H9 (cell line): ENCODE measurements around the gene SNN. TPM values are rescaled to one million over a fixed set of nuclear protein-coding genes. Genes with fewer than 3 reads are reported as not detected.

Experiments used
- DNase-seq: peaks from one replicate; pipeline ENCODE4 v3.0.0-alpha.2; 2017
- H2AFZ ChIP-seq: one replicate; pipeline ENCODE4 v1.6.1; 2013; ENCODE audit warnings: mild to moderate bottlenecking, low read length, control low read depth, moderate library complexity
- H2AK5ac ChIP-seq: 2 replicates; pipeline ENCODE4 v1.6.1; 2013; ENCODE audit warnings: low read length, control low read depth, mixed read lengths; ENCODE audit not compliant: insufficient read length
- H2BK120ac ChIP-seq: one replicate; pipeline ENCODE4 v1.6.1; 2013; ENCODE audit warnings: low read depth, mild to moderate bottlenecking, low read length, control low read depth, inconsistent platforms; ENCODE audit not compliant: poor library complexity, severe bottlenecking
- H2BK12ac ChIP-seq: 2 replicates; pipeline ENCODE4 v1.6.1; 2013; ENCODE audit warnings: low read length, control low read depth, mixed read lengths, low read depth; ENCODE audit not compliant: insufficient read length
- H2BK15ac ChIP-seq: 2 replicates; pipeline ENCODE4 v1.6.1; 2013; ENCODE audit warnings: low read depth, low read length, control low read depth
- H2BK20ac ChIP-seq: one replicate; pipeline ENCODE4 v1.6.1; 2013; ENCODE audit warnings: low read depth, mild to moderate bottlenecking, low read length, control low read depth, inconsistent platforms; ENCODE audit not compliant: poor library complexity, severe bottlenecking
- H2BK5ac ChIP-seq: 2 replicates; pipeline ENCODE4 v1.6.1; 2013; ENCODE audit warnings: low read length, control low read depth, mixed read lengths; ENCODE audit not compliant: insufficient read length
- H3K14ac ChIP-seq: 2 replicates; pipeline ENCODE4 v1.6.1; 2013; ENCODE audit warnings: low read length, control low read depth; ENCODE audit not compliant: insufficient read depth
- H3K18ac ChIP-seq: 2 replicates; pipeline ENCODE4 v1.6.1; 2013; ENCODE audit warnings: low read depth, mild to moderate bottlenecking, mixed read lengths, low read length, control low read depth; ENCODE audit not compliant: insufficient read length
- H3K23ac ChIP-seq: 2 replicates; pipeline ENCODE4 v1.6.1; 2013; ENCODE audit warnings: low read length, control low read depth, mixed read lengths, low read depth; ENCODE audit not compliant: insufficient read length
- H3K23me2 ChIP-seq: 2 replicates; pipeline ENCODE4 v1.6.1; 2013; ENCODE audit warnings: low read depth, mild to moderate bottlenecking, mixed read lengths, low read length, control low read depth; ENCODE audit not compliant: insufficient read length, poor library complexity, severe bottlenecking
- H3K27ac ChIP-seq: 2 replicates; pipeline ENCODE4 v1.5.1; 2013; ENCODE audit warnings: low read length, control low read depth, mixed read lengths, low read depth; ENCODE audit not compliant: insufficient read length
- H3K27me3 ChIP-seq: 2 replicates; pipeline ENCODE4 v1.6.1; 2013; ENCODE audit warnings: low read length, control low read depth, inconsistent platforms; ENCODE audit not compliant: insufficient read depth
- H3K4ac ChIP-seq: 2 replicates; pipeline ENCODE4 v1.6.1; 2013; ENCODE audit warnings: low read depth, mild to moderate bottlenecking, control low read depth, inconsistent platforms, low read length, moderate library complexity
- H3K4me1 ChIP-seq: 2 replicates; pipeline ENCODE4 v1.6.1; 2013; ENCODE audit warnings: low read length, control low read depth, inconsistent platforms; ENCODE audit not compliant: insufficient read depth
- H3K4me2 ChIP-seq: 2 replicates; pipeline ENCODE4 v1.6.1; 2013; ENCODE audit warnings: low read length, control low read depth, mixed read lengths; ENCODE audit not compliant: insufficient read length, insufficient read depth
- H3K56ac ChIP-seq: 2 replicates; pipeline ENCODE4 v1.6.1; 2013; ENCODE audit warnings: low read depth, mild to moderate bottlenecking, mixed read lengths, low read length, control low read depth; ENCODE audit not compliant: insufficient read length
- H3K79me1 ChIP-seq: 2 replicates; pipeline ENCODE4 v1.6.1; 2013; ENCODE audit warnings: low read depth, mild to moderate bottlenecking, moderate library complexity, low read length, control low read depth, inconsistent platforms; ENCODE audit not compliant: insufficient read depth, poor library complexity, severe bottlenecking
- H3K79me2 ChIP-seq: 2 replicates; pipeline ENCODE4 v1.6.1; 2013; ENCODE audit warnings: low read length, control low read depth, inconsistent platforms; ENCODE audit not compliant: insufficient read depth
- H3K9ac ChIP-seq: 2 replicates; pipeline ENCODE4 v1.6.1; 2013; ENCODE audit warnings: low read length, control low read depth, mixed read lengths; ENCODE audit not compliant: insufficient read length; ENCODE audit errors: extremely low read depth
- H3K9me3 ChIP-seq: one replicate; pipeline ENCODE4 v1.6.1; 2013; ENCODE audit warnings: low read depth, low read length, inconsistent platforms; ENCODE audit not compliant: control insufficient read depth
- H3T11ph ChIP-seq: one replicate; pipeline ENCODE4 v1.6.1; 2013; ENCODE audit warnings: mild to moderate bottlenecking, low read length, control low read depth, inconsistent platforms
- H4K20me1 ChIP-seq: one replicate; pipeline ENCODE4 v1.6.1; 2013; ENCODE audit not compliant: control insufficient read depth, insufficient read length, insufficient read depth
- H4K5ac ChIP-seq: 2 replicates; pipeline ENCODE4 v1.6.1; 2013; ENCODE audit warnings: low read depth, mild to moderate bottlenecking, mixed read lengths, low read length, control low read depth; ENCODE audit not compliant: insufficient read length
- H4K8ac ChIP-seq: replicated peaks from 2 replicates; pipeline ENCODE4 v1.6.1; 2013; ENCODE audit warnings: low read length, control low read depth, mixed read lengths, low read depth; ENCODE audit not compliant: insufficient read length
- H4K91ac ChIP-seq: 2 replicates; pipeline ENCODE4 v1.6.1; 2013; ENCODE audit warnings: low read depth, mild to moderate bottlenecking, moderate library complexity, mixed read lengths, low read length, control low read depth; ENCODE audit not compliant: insufficient read length
- H3K27ac Mint-ChIP-seq, 3 experiments: 2 replicates in 2 of 3; 3 replicates in 1 of 3; pipeline ENCODE4 v1.8.0; 2020 to 2021; ENCODE audit warnings: mixed read lengths in 3 of 3, mild to moderate bottlenecking in 1 of 3, moderate library complexity in 1 of 3
- H3K27me3 Mint-ChIP-seq: 2 replicates; pipeline ENCODE4 v1.8.0; 2021; ENCODE audit warnings: low read depth, mild to moderate bottlenecking, moderate library complexity, mixed read lengths
- H3K36me3 Mint-ChIP-seq, 3 experiments: 2 replicates in 2 of 3; 3 replicates in 1 of 3; pipeline ENCODE4 v1.8.0; 2020 to 2021; ENCODE audit warnings: low read depth in 3 of 3, mixed read lengths in 3 of 3; ENCODE audit not compliant: insufficient read depth in 1 of 3
- H3K4me1 Mint-ChIP-seq, 2 experiments: 2 replicates each; pipeline ENCODE4 v1.8.0; 2020; ENCODE audit warnings: mixed read lengths in 2 of 2
- H3K4me3 Mint-ChIP-seq, 2 experiments: 2 replicates in 1 of 2; 3 replicates in 1 of 2; pipeline ENCODE4 v1.8.0; 2020 to 2021; ENCODE audit warnings: mild to moderate bottlenecking in 2 of 2, mixed read lengths in 2 of 2, moderate library complexity in 1 of 2
- H3K9me3 Mint-ChIP-seq, 2 experiments: 2 replicates in 1 of 2; 3 replicates in 1 of 2; pipeline ENCODE4 v1.8.0; 2020; ENCODE audit warnings: mild to moderate bottlenecking in 2 of 2, mixed read lengths in 2 of 2, moderate library complexity in 1 of 2
- CTCF ChIP-seq: fragments of 200-600 bp; sonication (generic); conservative IDR thresholded peaks from 3 replicates; pipeline ENCODE4 v1.8.0; 2021; ENCODE audit warnings: antibody characterized with exemption, mild to moderate bottlenecking
- WGBS: extraction: QIAGEN DNeasy Blood & Tissue Kit; methylation state at CpG from one replicate; pipeline ENCODE4 v1.1.7; 2013; ENCODE audit warnings: missing lambda C conversion rate, low lambda C conversion rate, mixed read lengths; ENCODE audit not compliant: insufficient read length; ENCODE audit errors: extremely low coverage; 5-methylcytosine and 5-hydroxymethylcytosine counted together
- total RNA-seq: library from RNA; stranded (reverse); gene quantifications from 2 replicates; pipeline ENCODE4 v1.2.1, GENCODE V29; 2021

Gene SNN
- total RNA-seq, 1 experiment from 2014 or later = 44.2 TPM

DNA sequence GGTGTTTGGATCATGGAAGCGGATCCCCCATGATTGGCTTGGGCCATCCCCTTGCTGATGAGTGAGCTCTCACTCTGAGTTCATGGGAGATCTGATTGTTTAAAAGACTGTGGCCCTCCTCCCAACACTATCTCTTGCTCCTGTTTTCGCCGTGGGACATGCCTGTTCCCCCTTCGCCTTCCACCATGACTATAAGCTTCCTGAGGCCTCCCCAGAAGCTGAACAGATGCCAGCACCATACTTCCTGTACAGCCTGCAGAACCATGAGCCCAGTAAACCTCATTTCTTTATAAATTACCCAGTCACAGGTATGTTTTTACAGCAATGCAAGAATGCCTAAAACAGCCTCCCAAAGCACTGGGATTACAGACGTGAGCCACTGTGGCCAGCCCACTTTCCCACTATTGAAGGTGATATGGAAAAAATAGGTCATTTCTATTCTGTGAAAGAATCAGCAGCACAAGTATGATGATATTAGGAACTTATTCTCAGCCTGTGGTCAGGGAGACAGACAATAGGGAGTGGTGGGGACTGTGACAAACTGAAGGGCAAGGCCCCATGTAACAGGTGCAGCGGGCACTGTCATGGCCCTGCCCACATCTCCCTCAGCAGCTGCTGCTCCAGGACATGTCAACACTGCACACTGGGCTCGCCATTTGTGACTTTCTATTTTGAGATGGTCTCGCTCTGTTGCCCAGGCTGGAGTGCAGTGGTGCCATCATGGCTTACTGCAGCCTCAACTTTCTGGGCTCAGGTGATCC lies 47.8 kb upstream of the SNN start:
- no peak overlapping the region for H3K4ac ChIP-seq
- H2AK5ac ChIP-seq = no peak overlapping the region
- no peaks in the 10 kb centered on the region for H3K9me3 ChIP-seq
- H3K14ac ChIP-seq = no peak overlapping the region; the same call in 1 of the 2 replicates
- no peak overlapping the region for H2AFZ ChIP-seq
- H3K9ac ChIP-seq = no peak overlapping the region
- H3K9me3 Mint-ChIP-seq = peaks cover 0 to 3% of the 10 kb centered on the region in 2 experiments; a peak in 1 of 5 replicates
- H2BK20ac ChIP-seq = no peak overlapping the region
- DNase-seq = no peak
- H4K20me1 ChIP-seq = no peaks in the 10 kb centered on the region
- peaks cover 22 to 25% of the 10 kb centered on the region in 2 experiments for H3K4me1 Mint-ChIP-seq
- H4K8ac ChIP-seq = no peak overlapping the region
- no peak overlapping the region for H2BK5ac ChIP-seq
- H3K27ac Mint-ChIP-seq = no peak overlapping the region; a peak in 1 of 7 replicates
- peaks cover 0 to 4% (median 0%) of the 10 kb centered on the region in 3 experiments; a peak in 2 of 7 replicates for H3K36me3 Mint-ChIP-seq
- no peaks in the 10 kb centered on the region for H3K23me2 ChIP-seq
- H3K4me1 ChIP-seq = no peaks in the 10 kb centered on the region; the same call in 1 of the 2 replicates
- no peak overlapping the region for H3K27ac ChIP-seq
- no peak overlapping the region for H2BK120ac ChIP-seq
- TF ChIP-seq CTCF = no peak
- no peak overlapping the region for H4K91ac ChIP-seq
- H3K79me2 ChIP-seq = no peaks in the 10 kb centered on the region
- peaks cover 1% of the 10 kb centered on the region; the same call in 1 of the 2 replicates for H3K27me3 Mint-ChIP-seq
- no peak overlapping the region for H2BK15ac ChIP-seq
- H3K4me2 ChIP-seq = no peak overlapping the region
- H3K27me3 ChIP-seq = no peaks in the 10 kb centered on the region
- H3K18ac ChIP-seq = no peak overlapping the region
- no peaks in the 10 kb centered on the region for H3K79me1 ChIP-seq
- no peak overlapping the region for H3K4me3 Mint-ChIP-seq
- no peak overlapping the region for H4K5ac ChIP-seq
- no peak overlapping the region for H3T11ph ChIP-seq
- H2BK12ac ChIP-seq = no peak overlapping the region
- H3K23ac ChIP-seq = no peak overlapping the region
- H3K56ac ChIP-seq = no peak overlapping the region
- WGBS = no CpG with 5 or more reads among the region's 8 CpGs
